Measurements from ENCODE around the gene NR3C2. TPM values are rescaled to one million over a fixed set of nuclear protein-coding genes. Genes with fewer than 3 reads are reported as not detected.

NR3C2 gene
- total RNA-seq, 1 experiment from 2014 or later = 2.7 TPM

DNA sequence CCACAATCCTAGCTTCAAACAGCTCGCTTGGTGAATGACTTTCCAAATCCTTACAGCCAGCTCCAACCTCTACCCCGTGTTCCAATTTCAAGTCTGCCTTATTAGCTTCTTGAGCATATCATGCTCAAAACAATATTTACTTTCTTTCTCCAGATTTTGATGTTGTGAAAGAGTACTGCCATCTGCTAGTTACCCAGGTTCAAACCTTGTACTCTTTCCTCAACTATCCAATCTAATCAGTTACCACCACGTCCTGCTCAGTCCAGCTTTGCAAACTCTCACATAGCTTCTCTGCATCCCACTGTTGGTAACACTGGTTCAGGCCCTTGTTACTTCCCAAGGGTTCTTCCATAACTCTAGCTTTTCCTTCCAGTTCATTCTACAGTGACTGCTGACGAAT, 179.1 kb downstream of the NR3C2 start:
- ChIA-PET POLR2A (no interaction called here), RAD21 (ENCODE audit: low non-redundant PET in 1 of 2, low total read pairs in 2 of 2, uncharacterized antibody in 2 of 2, unreplicated experiment in 2 of 2) (no interaction called here), CTCF (no interaction called here)
- no TSS peak for BruUV-seq (replicated peaks)
- DNase-seq (ENCODE audit: low read depth, low spot score) (no peak), ATAC-seq (no peak)
- no peaks in the 10 kb centered on the region for H3K9me2 ChIP-seq (ENCODE audit: insufficient read depth)
- no peak overlapping the region for H3K27ac ChIP-seq (ENCODE audit: low read depth, low read length)
- H4K20me1 ChIP-seq (ENCODE audit: insufficient read depth) = no peaks in the 10 kb centered on the region
- H2AFZ ChIP-seq (ENCODE audit: low read depth, low read length, poor library complexity, severe bottlenecking) = no peak overlapping the region
- H3K4me1 ChIP-seq (ENCODE audit: control insufficient read depth in 1 of 2, insufficient read depth in 2 of 2, low read length in 2 of 2) = no peaks in the 10 kb centered on the region
- intact Hi-C loops (cut with micrococcal nuclease) = no loop called here
- no peak overlapping the region for H3K9ac ChIP-seq (ENCODE audit: low read length)
- no peak for TF ChIP-seq ELF1 (IDR thresholded peaks at IDR 0.05; ENCODE audit: borderline replicate concordance, low read depth)
- no peak for TF ChIP-seq SP1 (IDR thresholded peaks at IDR 0.05; ENCODE audit: low read depth)
- TF ChIP-seq, protein P1, sequence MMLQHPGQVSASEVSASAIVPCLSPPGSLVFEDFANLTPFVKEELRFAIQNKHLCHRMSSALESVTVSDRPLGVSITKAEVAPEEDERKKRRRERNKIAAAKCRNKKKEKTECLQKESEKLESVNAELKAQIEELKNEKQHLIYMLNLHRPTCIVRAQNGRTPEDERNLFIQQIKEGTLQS (IDR thresholded peaks at IDR 0.05) = no peak
- TF ChIP-seq, protein P2, sequence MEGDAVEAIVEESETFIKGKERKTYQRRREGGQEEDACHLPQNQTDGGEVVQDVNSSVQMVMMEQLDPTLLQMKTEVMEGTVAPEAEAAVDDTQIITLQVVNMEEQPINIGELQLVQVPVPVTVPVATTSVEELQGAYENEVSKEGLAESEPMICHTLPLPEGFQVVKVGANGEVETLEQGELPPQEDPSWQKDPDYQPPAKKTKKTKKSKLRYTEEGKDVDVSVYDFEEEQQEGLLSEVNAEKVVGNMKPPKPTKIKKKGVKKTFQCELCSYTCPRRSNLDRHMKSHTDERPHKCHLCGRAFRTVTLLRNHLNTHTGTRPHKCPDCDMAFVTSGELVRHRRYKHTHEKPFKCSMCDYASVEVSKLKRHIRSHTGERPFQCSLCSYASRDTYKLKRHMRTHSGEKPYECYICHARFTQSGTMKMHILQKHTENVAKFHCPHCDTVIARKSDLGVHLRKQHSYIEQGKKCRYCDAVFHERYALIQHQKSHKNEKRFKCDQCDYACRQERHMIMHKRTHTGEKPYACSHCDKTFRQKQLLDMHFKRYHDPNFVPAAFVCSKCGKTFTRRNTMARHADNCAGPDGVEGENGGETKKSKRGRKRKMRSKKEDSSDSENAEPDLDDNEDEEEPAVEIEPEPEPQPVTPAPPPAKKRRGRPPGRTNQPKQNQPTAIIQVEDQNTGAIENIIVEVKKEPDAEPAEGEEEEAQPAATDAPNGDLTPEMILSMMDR (IDR thresholded peaks at IDR 0.05 in 2 of 3, conservative IDR thresholded peaks at IDR 0.05 in 1 of 3; ENCODE audit: borderline replicate concordance in 1 of 3, insufficient read depth in 1 of 3, low read depth in 2 of 3, low read length in 2 of 3) = no peak
- no peak for TF ChIP-seq YY1 (IDR thresholded peaks at IDR 0.05; ENCODE audit: extremely low read depth, insufficient replicate concordance, low read depth, low read length)
- TF ChIP-seq ZNF274 (IDR thresholded peaks at IDR 0.05; ENCODE audit: low read depth, low read length) = no peak
- TF ChIP-seq RAD21 (IDR thresholded peaks at IDR 0.05; ENCODE audit: low read depth) = no peak
- TF ChIP-seq CEBPB (IDR thresholded peaks at IDR 0.05; ENCODE audit: low read depth) = no peak
- no peak for TF ChIP-seq EZH2phosphoT487 (IDR thresholded peaks at IDR 0.05; ENCODE audit: borderline replicate concordance)
- TF ChIP-seq, protein P3, sequence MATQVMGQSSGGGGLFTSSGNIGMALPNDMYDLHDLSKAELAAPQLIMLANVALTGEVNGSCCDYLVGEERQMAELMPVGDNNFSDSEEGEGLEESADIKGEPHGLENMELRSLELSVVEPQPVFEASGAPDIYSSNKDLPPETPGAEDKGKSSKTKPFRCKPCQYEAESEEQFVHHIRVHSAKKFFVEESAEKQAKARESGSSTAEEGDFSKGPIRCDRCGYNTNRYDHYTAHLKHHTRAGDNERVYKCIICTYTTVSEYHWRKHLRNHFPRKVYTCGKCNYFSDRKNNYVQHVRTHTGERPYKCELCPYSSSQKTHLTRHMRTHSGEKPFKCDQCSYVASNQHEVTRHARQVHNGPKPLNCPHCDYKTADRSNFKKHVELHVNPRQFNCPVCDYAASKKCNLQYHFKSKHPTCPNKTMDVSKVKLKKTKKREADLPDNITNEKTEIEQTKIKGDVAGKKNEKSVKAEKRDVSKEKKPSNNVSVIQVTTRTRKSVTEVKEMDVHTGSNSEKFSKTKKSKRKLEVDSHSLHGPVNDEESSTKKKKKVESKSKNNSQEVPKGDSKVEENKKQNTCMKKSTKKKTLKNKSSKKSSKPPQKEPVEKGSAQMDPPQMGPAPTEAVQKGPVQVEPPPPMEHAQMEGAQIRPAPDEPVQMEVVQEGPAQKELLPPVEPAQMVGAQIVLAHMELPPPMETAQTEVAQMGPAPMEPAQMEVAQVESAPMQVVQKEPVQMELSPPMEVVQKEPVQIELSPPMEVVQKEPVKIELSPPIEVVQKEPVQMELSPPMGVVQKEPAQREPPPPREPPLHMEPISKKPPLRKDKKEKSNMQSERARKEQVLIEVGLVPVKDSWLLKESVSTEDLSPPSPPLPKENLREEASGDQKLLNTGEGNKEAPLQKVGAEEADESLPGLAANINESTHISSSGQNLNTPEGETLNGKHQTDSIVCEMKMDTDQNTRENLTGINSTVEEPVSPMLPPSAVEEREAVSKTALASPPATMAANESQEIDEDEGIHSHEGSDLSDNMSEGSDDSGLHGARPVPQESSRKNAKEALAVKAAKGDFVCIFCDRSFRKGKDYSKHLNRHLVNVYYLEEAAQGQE (IDR thresholded peaks at IDR 0.05; ENCODE audit: low read depth) = no peak
- no peak for TF ChIP-seq CBX3 (IDR thresholded peaks at IDR 0.05; ENCODE audit: low read depth)
- TF ChIP-seq EZH2 (IDR thresholded peaks at IDR 0.05) = no peak
- TF ChIP-seq JUND (IDR thresholded peaks at IDR 0.05) = no peak
- no peak for TF ChIP-seq TCF7L2 (IDR thresholded peaks at IDR 0.05; ENCODE audit: borderline replicate concordance, extremely low read depth, insufficient read depth, insufficient read length)
- no peak for TF ChIP-seq EGR1 (IDR thresholded peaks at IDR 0.05; ENCODE audit: low read depth)
- H3K4me2 ChIP-seq (ENCODE audit: low read length) = no peak overlapping the region
- no peaks in the 10 kb centered on the region for H3K9me3 ChIP-seq (ENCODE audit: control insufficient read depth in 1 of 2, insufficient read depth in 1 of 2, low read depth in 1 of 2, low read length in 2 of 2)
- H3K27me3 ChIP-seq (ENCODE audit: insufficient read depth, low read length) = no peaks in the 10 kb centered on the region
- H3K36me3 ChIP-seq (ENCODE audit: control insufficient read depth in 1 of 2, insufficient read depth in 2 of 2, low read length in 2 of 2) = no peaks in the 10 kb centered on the region
- no peaks in the 10 kb centered on the region for H3K79me2 ChIP-seq (ENCODE audit: insufficient read depth, low read length)
- no peak overlapping the region for H3K4me3 ChIP-seq (replicated peaks in 1 of 2; ENCODE audit: low read depth in 1 of 2, low read length in 2 of 2)
